ENCODE results near the gene ZNF316. TPM values are rescaled to one million over a fixed set of nuclear protein-coding genes. Genes with fewer than 3 reads are reported as not detected.

Gene ZNF316
- total and polyA plus RNA-seq, 10 of the 15 experiments (the other 5 are each of a cell fraction or from before 2014, with no cell fraction given) = 0.03 to 28.9 (median 5.7) TPM

DNA sequence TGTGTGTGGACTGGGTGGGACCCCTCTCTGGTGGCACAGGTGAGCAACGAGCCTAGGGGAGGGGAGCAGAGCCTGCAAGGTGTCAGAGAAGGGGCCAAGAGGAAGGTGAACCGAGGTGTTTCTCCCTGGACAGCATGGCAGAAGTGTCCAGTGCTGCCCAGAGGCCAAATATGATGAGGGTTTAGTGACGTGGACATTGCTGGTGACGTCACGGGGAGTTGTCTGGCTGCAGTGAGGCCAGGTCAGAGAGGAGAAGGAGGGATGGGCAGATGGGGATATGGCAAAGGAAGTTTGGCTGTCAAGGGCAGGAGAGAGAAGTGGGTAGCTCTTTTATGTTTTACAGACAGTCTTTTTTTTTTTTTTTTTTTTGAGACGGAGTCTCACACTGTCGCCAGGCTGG is 24.3 kb upstream of the ZNF316 start (continued):
- TF ChIP-seq, protein P1, sequence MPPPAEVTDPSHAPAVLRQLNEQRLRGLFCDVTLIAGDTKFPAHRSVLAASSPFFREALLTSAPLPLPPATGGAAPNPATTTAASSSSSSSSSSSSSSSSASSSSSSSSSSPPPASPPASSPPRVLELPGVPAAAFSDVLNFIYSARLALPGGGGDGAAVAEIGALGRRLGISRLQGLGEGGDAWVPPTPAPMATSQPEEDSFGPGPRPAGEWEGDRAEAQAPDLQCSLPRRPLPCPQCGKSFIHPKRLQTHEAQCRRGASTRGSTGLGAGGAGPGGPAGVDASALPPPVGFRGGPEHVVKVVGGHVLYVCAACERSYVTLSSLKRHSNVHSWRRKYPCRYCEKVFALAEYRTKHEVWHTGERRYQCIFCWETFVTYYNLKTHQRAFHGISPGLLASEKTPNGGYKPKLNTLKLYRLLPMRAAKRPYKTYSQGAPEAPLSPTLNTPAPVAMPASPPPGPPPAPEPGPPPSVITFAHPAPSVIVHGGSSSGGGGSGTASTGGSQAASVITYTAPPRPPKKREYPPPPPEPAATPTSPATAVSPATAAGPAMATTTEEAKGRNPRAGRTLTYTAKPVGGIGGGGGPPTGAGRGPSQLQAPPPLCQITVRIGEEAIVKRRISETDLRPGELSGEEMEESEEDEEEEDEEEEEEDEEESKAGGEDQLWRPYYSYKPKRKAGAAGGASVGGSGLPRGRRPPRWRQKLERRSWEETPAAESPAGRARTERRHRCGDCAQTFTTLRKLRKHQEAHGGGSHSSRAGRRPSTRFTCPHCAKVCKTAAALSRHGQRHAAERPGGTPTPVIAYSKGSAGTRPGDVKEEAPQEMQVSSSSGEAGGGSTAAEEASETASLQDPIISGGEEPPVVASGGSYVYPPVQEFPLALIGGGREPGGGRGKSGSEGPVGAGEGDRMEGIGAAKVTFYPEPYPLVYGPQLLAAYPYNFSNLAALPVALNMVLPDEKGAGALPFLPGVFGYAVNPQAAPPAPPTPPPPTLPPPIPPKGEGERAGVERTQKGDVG (CRISPR knock-in tag; IDR thresholded peaks at IDR 0.05) = no peak
- no peak for TF ChIP-seq SIN3A (IDR thresholded peaks at IDR 0.05; ENCODE audit: low read depth, low read length)
- TF ChIP-seq JUNB (IDR thresholded peaks at IDR 0.05) = no peak

DNA sequence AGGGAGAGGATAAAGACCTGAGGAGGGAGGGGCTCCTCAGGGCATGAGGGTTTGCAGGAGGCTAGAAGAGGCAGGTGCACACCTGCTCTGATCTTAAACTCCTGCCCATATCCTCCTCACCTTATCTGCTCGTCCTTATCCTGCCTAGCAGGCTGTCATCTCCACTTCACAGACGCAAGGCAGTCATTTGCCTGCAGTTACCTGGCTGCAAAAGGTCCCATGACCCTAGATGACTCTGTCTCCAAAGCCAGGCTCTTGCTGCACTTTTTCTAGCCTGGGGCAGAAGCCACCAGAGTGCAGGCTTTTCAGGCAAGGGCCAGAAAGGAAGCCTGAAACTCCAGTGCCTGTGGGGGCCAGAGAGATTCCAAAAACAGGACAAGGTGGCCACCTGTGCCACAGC is 23.4 kb upstream of the ZNF316 start:
- H3K36me3 ChIP-seq (ENCODE audit: control insufficient read depth in 2 of 2, insufficient read depth in 2 of 2, low read length in 1 of 2) = no peaks in the 10 kb centered on the region
- ChIA-PET SMC1A (ENCODE audit: uncharacterized antibody, unreplicated experiment) (no interaction called here), RAD21 (ENCODE audit: unreplicated experiment) (no interaction called here), CTCF (no interaction called here), POLR2A (no interaction called here)
- intact Hi-C loops (cut with micrococcal nuclease; ENCODE audit: unreplicated experiment) (no loop called here), in situ Hi-C loops (cut with MboI) (no loop called here)
- H3K4me1 ChIP-seq (ENCODE audit: control insufficient read depth, insufficient read depth, low read length) = no peaks in the 10 kb centered on the region; the same call in 1 of the 2 replicates
- no TSS peak for BruUV-seq (replicated peaks)
- no peak overlapping the region for H3K4me3 ChIP-seq
- ATAC-seq = no peak
- peaks cover 0 to 10% of the 10 kb centered on the region in 2 experiments; a peak in 3 of 4 replicates for H3K27me3 ChIP-seq (replicated peaks in 1 of 2; ENCODE audit: control insufficient read depth in 2 of 2, insufficient read depth in 2 of 2, low read length in 1 of 2)
- H3K27ac ChIP-seq (ENCODE audit: control insufficient read depth, insufficient read depth) = no peak overlapping the region
- no peak overlapping the region for H3K9ac ChIP-seq (ENCODE audit: control insufficient read depth, insufficient read depth, low read length)
- no peak overlapping the region for H2AFZ ChIP-seq (ENCODE audit: control insufficient read depth, low read depth, low read length)
- no peak for FAIRE-seq
- no peaks in the 10 kb centered on the region for H4K20me1 ChIP-seq (ENCODE audit: control insufficient read depth, insufficient read depth)
- H3K79me2 ChIP-seq (ENCODE audit: control insufficient read depth, insufficient read depth, low read length) = no peaks in the 10 kb centered on the region
- H3K4me2 ChIP-seq (ENCODE audit: control insufficient read depth, insufficient read depth) = no peak overlapping the region
- no peaks in the 10 kb centered on the region for H3K9me3 ChIP-seq (replicated peaks; ENCODE audit: control insufficient read depth, insufficient read depth, low read length)
- WGBS (ENCODE audit: insufficient coverage, insufficient replicate concordance, low lambda C conversion rate, missing lambda C conversion rate) = 0% methylated on average over 2 of the region's 2 CpGs
- no peak for DNase-seq (ENCODE audit: low read depth, low spot score)
- TF ChIP-seq DPF2 (IDR thresholded peaks at IDR 0.05) = no peak
- no peak for TF ChIP-seq IKZF1 (conservative IDR thresholded peaks at IDR 0.05)
- TF ChIP-seq ZZZ3 (IDR thresholded peaks at IDR 0.05; ENCODE audit: control insufficient read depth, insufficient read length, low read depth) = no peak
- no peak for TF ChIP-seq ZSCAN29 (IDR thresholded peaks at IDR 0.05)
- no peak for TF ChIP-seq ZNF687 (IDR thresholded peaks at IDR 0.05)
- TF ChIP-seq STAT1 (conservative IDR thresholded peaks at IDR 0.05) = no peak
- TF ChIP-seq, protein P2, sequence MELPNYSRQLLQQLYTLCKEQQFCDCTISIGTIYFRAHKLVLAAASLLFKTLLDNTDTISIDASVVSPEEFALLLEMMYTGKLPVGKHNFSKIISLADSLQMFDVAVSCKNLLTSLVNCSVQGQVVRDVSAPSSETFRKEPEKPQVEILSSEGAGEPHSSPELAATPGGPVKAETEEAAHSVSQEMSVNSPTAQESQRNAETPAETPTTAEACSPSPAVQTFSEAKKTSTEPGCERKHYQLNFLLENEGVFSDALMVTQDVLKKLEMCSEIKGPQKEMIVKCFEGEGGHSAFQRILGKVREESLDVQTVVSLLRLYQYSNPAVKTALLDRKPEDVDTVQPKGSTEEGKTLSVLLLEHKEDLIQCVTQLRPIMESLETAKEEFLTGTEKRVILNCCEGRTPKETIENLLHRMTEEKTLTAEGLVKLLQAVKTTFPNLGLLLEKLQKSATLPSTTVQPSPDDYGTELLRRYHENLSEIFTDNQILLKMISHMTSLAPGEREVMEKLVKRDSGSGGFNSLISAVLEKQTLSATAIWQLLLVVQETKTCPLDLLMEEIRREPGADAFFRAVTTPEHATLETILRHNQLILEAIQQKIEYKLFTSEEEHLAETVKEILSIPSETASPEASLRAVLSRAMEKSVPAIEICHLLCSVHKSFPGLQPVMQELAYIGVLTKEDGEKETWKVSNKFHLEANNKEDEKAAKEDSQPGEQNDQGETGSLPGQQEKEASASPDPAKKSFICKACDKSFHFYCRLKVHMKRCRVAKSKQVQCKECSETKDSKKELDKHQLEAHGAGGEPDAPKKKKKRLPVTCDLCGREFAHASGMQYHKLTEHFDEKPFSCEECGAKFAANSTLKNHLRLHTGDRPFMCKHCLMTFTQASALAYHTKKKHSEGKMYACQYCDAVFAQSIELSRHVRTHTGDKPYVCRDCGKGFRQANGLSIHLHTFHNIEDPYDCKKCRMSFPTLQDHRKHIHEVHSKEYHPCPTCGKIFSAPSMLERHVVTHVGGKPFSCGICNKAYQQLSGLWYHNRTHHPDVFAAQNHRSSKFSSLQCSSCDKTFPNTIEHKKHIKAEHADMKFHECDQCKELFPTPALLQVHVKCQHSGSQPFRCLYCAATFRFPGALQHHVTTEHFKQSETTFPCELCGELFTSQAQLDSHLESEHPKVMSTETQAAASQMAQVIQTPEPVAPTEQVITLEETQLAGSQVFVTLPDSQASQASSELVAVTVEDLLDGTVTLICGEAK (IDR thresholded peaks at IDR 0.05; ENCODE audit: borderline replicate concordance) = no peak
- no peak for TF ChIP-seq SMC3 (IDR thresholded peaks at IDR 0.05; ENCODE audit: borderline replicate concordance, low read length)
- TF ChIP-seq MTA3 (IDR thresholded peaks at IDR 0.05; ENCODE audit: borderline replicate concordance, low read length) = no peak
